ENCODE measurements around the gene TXLNB.

TXLNB gene

DNA sequence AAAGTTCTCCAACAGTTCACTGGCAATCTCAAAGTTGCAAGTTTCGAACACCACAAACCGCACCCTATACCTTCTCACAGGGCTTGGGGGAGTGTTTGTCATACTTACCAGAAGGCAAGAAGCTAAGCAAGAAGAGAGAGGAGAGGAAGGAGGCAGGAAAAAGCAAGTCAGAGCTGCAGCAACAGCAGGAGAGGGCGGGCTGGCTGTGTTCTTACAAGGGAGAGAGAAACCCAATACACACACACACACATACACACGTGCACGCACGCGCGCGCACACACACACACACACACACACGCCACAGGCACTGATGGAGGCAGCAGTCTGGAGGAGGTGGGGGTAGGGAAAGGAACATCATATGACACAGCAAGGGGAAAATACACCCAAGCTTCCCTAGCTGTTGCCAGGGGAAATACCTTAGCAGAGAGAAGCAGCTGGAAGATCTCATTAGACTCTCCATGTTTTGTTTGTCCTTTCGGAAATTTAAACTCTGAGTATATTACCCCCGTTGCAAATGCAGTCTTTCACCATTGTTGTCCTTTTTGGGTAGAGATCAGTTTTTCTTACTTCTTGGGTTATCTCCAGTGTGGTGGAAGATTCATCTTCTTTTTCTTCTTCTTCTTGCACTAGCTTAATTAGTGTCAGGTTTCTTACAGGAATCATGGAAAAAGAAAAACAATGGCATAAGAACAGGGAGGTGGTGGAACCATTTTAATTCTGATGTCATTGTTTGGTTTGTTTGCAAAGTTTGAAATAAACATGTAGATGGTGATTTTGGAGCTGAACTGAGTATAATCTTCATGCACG lies at the start of gene TXLNB:
TXLNB (minus strand) TSS at position 186 of the 807 bp plus-strand sequence. CDS start 3,099 bp downstream, outside the sequence.
- DNase-seq: peak; percentile 57

GRCh38 chr6:139341060-139341459 lies 49.3 kb upstream of the TXLNB start:
- DNase-seq: no peak

GRCh38 chr6:139338795-139339194 lies 47.0 kb upstream of the TXLNB start:
- no peak for DNase-seq

DNA sequence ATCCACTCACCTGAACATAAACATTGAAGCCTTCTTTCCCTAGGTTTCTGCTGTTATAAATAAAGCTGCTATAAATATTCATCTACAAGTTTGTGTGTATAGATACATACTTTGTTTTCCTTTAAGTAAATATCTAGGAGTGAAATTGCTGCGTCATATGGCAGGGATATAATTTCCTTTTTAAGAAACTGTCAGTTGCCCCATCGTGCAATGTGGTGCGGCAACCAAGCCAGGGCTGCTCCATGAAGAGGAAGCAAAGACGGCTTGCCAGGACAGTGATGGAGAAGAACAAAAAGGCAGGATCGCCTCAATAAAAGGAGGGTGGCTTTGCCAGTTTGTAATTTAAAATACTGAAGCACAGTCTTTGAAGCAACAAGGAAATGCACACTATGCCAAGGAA lies 46.0 kb upstream of the TXLNB start:
- no peak for DNase-seq

DNA sequence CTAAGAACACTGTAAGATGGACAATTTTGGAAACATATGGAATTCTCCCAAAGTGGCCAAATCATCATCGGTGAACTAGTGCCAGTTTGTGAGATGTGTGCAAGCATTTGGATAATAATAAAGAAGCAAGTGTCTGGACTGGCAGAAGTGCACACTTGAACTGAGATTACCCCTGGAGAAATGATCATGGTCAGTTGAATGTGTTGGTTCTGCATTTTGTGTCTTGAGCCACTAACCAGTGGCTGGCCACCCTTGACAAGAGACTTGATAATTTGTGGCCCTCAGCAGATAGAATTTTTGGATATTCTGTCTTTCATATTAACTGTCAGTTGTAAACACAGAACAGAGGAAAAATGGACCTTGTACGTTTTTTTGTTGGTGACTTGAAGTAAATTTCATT lies 45.2 kb upstream of the TXLNB start:
- no peak for DNase-seq

GRCh38 chr6:139336488-139336887 lies 44.7 kb upstream of the TXLNB start:
- no peak for DNase-seq

GRCh38 chr6:139335447-139336210 lies 43.8 kb upstream of the TXLNB start:
- DNase-seq: no peak

DNA sequence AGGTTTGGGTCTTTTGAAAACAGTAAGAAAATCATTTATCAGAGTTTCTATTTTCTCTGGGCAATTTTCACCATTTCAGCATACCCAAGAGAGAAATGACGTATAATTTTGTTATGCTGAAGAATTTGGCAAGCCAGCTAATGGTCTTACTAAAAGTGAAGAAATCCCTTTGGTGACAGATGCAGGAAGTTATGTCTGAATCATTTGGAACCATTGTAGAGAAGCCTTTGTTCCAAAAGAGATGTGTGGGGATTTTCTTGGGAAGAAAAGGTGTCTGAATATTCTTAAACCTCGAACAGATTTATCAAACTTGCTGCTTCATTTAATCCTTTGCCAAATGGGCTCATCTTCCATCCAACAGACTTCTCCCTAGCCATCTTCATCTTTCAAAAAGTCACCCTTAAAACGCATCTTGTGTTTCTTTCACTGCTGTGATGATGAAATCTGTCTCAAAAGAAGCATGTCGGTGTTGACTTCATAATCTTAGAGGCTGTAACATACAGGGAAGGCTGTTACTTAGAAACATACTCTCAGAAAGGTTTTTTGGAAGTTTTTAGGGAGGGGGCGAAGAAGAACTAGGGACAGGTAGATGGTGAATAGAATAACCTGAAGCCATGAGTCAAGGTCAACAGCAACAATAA lies 43.1 kb upstream of the TXLNB start:
- no peak for DNase-seq

- no peak for DNase-seq
Measured at GRCh38 chr6:139330826-139331500, 39.2 kb upstream of the TXLNB start.

DNA sequence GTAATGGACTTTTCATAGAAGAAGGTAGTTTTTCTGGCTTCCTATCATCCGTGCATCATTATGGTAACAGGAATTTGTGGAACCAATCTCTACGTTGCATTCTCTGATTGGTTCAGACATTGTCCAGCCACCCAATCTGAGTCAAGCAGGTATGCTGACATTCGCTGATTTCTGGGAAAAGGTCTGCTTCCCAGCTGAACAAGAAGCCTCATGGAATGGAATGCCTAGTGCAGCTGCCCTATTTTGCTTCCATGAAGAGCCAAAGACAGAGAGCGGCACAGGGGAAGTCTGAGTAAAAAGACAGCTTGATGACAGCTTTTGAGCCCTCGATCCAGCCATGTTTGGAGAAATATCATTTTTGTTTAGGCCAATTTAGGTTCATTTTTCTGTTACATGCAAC lies 38.5 kb upstream of the TXLNB start:
- no peak for DNase-seq

DNA sequence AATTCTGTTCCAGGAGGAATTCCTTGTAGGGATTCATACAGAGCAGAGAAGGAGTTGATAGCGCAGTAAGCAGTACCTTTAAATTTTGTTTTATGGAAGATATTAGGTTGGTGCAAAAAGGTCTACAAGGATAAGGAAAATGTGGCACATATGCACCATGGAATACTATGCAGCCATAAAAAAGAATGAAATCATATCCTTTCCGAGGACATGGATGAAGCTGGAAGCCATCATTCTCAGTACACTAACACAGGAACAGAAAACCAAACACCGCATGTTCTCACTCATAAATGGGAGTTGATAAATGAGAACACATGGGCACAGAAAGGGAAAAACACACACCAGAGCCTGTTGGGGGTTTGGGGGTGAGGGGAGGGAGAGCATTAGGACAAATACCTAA lies 37.4 kb upstream of the TXLNB start:
- no peak for DNase-seq

DNA sequence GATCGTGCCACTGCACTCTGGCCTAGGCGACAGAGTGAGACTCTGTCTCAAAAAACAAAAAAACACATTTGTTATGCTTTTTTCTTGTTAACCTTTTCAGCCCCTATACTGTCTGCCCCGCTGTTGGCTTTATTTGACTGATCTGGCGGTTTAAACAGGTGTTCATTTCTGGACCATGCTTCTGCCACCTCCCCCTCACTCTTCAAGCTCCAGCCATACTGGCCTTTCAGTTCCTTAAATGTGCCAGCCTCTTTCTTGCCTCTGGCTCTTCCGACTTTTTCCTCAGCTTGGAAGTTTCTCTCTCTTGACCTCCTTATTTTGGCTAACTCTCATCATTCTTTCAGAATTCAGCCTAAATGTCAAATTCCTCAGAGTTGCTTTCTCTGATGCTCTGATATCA lies 35.2 kb upstream of the TXLNB start:
- no peak for DNase-seq

- DNase-seq: no peak
Measured at GRCh38 chr6:139325686-139326085, 33.9 kb upstream of the TXLNB start.

DNA sequence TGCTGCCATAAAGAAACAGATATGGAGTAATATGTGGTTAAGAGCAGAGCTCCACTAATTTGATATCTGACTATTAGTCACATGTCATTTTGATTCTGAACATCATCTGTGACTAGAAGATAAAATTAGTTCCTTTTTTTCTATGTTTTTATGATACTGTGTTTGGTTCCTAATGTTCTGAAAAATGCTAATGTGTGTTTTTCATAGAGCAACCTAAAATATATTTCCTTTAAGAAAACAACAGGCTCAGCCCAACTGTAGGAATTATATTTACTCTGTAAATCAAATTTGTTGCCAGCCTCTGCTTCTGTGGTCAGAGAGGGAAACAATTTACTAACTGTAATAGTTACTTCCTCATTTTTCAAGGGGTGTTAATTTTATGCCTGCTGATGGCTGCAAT lies 33.3 kb upstream of the TXLNB start:
- DNase-seq: peak; percentile 66

GRCh38 chr6:139324301-139324555 lies 32.4 kb upstream of the TXLNB start:
- DNase-seq: no peak

- peak; percentile 57 for DNase-seq
Measured at GRCh38 chr6:139323511-139324300, 31.9 kb upstream of the TXLNB start.

DNA sequence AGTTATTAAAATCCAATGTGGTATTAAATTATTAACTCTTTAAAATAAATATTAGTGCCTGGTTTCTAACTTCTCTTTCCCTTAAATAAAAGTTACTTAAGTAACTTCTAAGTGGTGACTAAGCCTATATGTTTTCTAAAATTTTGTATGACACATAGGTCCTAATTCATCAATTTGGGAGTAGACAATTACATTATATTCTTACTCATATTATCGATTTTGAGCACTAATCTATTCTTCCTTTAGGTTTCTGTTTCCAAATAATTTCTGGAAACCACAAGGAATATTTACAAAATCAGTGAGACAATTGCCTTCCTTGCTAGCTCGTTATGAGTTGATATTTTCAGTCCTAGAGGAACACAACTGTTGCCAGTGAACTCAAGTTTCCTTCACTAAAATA lies 28.3 kb upstream of the TXLNB start:
- no peak for DNase-seq

GRCh38 chr6:139316622-139317317 lies 25.0 kb upstream of the TXLNB start:
- no peak for DNase-seq

DNA sequence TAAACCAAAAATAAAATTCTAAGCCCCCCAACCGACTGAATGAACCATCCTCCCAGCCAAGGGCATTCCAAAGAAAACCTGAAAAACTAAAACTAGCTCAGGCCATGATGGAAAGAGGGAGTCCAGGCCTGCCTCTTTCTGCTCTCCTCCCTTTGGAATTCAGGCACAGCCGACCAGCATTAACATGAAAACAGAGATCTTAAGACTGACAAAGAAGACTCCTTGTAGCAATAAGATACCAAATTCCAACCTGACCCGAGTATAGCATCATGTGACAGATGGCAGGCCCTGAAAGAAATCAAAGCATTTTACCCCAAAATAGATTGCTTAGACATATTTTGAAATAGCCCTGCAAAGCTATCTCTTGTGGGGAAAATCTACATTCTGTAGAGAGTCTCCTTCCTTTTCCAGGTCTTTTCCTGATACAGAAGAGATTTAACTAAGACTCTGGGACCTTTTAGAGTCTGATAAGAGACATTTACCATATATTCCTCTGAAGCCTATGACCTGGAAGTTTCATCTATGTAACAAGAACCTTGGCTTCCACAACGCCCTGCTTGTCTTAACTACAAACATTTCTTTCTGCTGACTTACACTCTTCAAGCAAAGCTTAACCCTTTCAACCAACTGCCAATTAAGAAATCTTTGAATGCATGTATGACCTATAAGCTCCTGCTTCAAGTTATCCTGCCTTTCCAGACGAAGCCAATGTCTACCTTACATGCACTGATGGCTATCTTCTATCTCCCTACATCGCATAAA lies 22.2 kb upstream of the TXLNB start:
- DNase-seq: no peak

DNA sequence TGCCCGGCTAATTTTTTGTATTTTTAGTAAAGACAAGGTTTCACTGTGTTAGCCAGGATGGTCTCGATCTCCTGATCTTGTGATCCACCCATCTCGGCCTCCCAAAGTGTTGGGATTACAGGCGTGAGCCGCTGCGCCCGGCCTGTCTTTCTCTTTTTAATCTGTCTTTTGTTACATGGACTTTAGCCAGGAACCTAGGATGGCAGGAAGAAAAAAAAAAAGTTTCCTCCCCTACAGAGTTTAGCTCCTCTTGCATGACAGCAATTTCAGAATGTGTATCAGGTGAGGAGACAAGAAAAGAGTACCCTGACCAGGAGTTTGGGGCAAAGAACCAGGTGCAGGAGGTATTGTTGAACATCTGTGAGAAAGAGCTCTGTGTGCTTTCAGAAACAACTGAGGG lies 21.4 kb upstream of the TXLNB start:
- DNase-seq: no peak

DNA sequence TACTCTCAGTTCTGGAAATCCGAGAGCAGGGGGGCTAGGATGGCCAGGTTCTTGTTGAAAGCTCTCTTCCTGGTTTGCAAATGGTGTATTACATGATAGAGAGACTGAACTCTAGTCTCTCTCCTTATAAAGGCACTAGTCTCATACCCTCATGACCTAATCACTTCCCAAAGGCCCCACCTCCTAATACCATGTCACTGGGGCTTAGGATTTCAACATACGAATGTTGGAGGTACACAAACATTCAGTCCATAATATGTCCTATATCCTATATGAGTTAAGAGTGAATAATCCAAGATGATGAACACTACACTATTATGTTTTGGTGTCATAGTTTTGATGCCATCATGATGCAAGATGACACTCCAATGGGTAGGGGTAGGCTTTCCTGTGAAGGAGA lies 20.0 kb upstream of the TXLNB start:
- no peak for DNase-seq

All from hematopoietic multipotent progenitor cell treated with erythropoietin and hydrocortisone succinate and interleukin-3 and kit ligand, for 8 days (in vitro differentiated cells).